ENCODE results near the gene RTL5.

RTL5 gene

DNA sequence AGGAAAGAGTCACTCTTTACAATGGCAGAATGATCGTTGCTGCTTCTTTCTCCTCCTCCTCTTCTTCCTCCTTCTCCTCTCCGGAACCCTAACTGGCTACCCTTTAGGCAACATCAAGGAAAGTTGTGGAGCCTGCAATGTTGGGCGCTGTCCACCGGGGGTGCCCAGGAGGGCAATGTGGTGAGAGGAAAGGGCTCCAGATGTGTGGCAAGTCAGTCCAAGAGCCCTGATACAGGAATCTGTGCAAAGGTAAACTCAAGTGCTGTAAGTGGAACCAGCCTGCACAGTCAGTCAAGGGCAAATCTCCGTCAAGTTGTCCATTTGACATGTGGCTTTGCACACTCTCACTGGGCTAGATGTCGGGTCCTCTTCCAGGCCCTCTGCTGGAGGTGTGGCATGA is 2.8 kb downstream of the RTL5 start:
- peak; percentile 26 for DNase-seq

DNA sequence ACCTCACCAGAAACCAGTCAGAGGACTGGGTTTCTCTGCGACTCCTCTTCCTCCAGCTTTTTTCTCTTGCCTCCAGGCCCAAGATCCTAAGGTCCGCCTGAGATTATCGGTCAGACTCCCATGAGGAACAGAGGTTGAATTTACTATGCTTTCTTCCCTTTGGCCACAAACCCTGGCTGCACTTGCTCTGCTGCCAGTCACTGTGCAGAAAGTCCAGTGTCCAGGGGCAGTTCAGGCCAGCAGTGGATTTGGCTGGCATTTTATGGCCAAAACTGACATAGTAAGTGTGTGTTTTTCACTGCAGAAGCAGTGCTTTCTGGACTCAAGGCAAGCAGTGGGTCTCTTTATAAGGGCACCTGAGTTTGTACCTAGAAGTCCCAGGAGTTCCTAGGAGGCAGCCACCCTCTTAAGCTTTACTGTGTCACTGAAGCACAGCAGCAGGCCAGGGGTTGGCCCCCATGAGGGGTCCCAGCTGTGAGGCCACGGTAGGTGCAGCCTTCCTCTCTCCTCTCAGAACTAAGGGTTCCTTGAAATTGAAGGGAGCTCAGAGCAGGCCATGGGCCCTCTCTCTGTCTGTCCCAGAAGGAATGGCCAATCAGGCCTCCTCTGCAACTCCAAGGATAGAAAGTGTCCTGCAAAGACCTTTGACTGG is 3.4 kb downstream of the RTL5 start:
- no peak for DNase-seq

DNA sequence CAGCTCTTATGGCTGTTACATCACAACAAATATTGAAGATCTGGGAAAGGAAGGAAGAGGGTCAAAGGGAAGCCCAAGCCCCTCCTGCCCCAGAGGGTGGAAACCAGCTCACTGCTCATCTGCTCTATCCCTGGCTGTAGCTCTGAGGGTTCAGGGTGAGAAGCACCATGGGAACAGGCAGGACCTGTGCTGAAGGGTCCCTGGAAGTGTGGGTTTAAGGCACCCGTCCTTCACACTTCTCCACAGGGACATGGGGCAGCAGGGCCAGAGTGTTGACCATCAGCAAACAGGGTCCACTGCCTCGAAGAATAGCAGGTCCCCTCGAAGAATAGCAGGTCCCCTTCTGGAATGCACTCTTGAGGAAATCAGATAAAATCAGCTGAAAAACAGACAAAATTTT is 4.4 kb downstream of the RTL5 start:
- no peak for DNase-seq

GRCh38 chrX:72126539-72127140 is 5.1 kb downstream of the RTL5 start:
- DNase-seq, result peak; percentile 70

DNA sequence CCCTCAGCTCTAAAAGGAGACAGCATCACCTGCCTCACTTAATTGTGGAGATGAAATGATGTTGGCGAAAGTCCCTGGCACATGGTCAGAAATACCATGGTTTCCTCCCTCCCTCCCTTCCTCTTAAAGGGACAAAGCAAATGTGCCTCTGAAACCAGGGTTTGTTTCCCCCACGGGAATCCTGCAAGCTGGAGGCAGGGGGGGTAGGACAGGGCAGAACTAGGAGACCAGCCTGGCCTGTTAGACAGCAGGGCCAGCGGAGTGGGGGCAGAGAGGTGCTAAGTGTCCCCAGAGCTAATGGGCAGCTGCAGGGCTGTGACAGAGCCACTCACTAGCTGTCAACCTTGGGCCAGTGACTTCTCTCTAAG is 5.7 kb downstream of the RTL5 start:
- DNase-seq, result peak; percentile 37

GRCh38 chrX:72125331-72126047 is 6.2 kb downstream of the RTL5 start:
- peak; percentile 37 for DNase-seq

- DNase-seq, result no peak
These were observed 7.0 kb downstream of the RTL5 start for GRCh38 chrX:72124540-72125201.

GRCh38 chrX:72123471-72124185 is 8.1 kb downstream of the RTL5 start:
- DNase-seq, result peak; percentile 34

DNA sequence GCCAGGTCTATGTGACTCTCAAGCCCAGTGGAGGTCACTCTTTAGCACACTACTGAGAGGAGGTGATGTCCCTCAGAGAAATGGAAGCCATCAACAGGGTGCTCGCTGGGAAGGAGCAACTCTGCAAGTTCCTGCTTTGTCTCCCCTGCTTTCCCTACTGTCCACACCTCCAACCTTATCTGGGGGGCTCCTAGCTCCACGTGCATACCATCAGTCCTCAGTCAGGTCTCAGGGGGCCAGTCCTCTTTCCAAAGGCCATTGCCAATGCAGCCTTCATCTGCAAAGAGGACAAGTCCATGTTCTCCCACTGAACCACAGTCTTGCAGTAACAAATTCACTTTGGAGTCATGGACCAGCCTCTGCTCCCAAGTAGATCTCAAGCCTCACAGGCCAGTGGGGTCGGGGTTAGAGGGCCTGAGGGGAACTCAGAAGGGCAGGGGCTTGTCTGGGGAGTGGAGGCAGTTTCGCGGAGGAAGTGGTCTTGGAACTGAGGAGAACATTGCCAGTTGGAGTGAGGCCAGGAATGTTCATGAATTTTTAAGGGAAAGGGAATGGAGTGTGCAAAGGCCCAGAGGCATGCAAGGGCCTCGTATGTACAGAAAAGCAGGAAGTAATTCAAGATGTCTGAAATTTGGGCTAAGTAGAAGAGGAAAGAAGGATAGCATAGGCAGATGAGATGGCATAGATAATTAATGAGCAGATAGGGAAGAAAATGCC is 8.9 kb downstream of the RTL5 start:
- no peak for DNase-seq

DNA sequence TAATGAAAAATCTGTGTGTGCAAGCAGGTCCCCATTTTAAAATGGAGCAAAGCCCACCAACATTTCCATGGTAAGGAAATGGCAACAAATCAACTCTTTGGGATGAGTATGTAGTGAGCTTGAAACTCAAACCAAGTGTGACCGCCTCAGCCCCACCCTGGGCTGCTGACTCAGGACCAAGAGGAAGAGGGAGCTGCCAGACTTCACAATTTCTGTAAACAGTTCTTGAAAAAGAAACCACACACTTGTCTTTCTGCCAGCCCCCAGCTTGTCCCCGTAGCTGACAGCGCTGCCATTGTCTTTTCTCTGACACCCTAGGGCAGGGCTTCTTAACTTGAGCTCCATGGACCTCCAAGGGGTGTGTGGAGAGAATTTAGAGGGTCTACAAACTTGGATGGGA is 10.3 kb downstream of the RTL5 start:
- no peak for DNase-seq

DNA sequence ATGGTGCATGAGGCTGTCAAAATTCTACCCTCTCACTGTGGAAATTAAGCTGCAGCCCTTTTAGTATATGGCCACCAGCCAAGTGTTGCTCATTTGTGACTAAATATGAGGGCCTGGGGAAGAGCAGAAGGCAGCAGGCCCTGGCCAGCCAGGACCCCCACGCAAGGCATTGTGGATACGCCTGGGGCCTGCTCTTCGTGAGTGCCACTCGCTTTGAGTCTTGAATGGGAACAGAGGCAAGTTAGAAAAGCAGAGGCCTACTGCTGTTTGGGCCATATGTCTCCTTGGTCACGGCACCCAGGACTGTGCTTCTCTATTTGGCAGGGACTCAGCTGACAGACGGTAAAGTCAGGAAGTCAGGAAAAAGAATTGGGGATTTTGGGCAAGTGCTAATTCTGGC is 10.9 kb downstream of the RTL5 start:
- peak; percentile 1 for DNase-seq

DNA sequence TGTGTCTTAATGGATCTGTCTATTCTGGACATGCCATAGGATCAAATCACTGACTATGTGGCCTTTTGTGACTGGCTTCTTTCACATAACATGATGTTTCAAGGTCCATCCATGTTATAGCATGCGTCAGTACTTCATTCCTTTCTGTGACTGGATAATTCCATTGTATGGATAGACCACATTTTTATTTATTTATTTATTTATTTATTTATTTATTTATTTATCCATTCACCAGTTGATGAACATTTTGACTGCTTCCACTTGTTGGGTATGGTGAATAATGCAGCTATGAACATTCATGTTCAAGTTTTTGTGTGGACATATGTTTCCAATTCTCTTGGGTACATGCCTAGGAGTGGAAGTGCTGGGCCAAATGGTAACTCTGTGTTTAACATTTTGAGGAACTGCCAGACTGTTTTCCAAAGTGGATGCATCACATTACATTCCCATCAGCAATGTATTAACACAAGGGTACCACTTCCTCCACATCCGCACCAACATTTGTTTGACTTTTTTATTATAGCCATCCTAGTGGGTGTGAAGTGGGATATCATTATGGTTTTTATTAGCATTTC is 14.0 kb downstream of the RTL5 start:
- no peak for DNase-seq

DNA sequence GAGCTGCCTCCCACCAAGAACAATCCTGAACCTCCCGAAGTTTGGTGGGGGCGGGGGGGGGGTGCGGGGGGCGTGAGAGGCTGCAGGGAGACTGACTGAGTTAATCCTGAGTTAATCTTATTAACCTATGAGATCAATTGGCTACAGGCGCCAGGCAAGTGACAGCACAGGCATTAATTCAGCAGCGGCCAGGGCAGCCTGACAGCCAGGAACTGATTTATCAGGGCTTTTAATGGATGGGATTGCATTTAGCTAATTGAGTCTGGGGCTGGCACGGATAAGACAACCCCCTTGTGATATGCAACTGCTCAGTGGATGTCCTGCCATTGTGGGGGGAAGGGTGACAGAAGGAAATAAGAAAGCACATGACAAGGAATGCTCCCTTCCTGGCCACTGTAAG is 16.3 kb downstream of the RTL5 start:
- DNase-seq, result no peak

- DNase-seq, result no peak
These were observed 16.9 kb downstream of the RTL5 start for GRCh38 chrX:72114807-72115206.

DNA sequence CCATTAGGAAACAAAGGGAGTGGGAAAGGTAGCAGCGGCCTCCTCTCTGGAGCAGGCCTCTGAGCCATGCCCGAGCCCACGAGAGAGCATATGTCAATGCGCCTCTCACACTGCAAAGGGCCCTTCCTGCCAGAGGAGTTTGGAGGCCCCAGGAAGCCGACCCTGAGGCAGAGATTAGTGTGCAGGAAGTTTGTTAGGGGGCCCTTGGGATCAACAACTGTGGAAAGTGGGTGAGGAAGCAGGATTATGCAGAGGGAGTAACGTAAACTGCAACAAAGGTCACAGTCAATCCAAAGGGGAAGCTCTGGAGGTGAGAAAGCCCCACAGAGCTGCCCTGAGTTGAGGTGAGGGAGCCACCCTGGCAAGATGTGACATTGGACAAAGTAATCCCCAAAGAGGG is 17.4 kb downstream of the RTL5 start:
- no peak for DNase-seq

DNA sequence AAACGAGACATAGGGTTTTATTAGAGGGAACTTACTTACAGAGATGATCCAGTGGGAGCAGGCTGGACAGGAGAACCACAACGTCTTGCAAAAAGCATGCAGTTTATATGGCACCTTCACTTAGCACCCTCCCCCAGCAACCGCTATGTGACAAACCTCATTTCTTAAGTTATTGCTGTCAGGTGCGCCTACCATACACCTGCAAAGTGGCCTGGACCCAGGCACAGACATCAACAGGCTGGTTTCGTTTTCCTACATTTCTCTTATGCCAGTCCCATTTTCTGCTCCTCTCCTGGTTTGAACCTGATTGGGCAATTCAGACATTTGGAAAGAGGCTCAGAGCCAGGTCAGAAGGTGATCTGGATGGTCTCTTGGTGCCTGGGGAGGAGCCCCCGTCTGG is 18.3 kb downstream of the RTL5 start:
- no peak for DNase-seq

GRCh38 chrX:72110876-72111708 is 20.6 kb downstream of the RTL5 start:
- DNase-seq, result no peak

DNA sequence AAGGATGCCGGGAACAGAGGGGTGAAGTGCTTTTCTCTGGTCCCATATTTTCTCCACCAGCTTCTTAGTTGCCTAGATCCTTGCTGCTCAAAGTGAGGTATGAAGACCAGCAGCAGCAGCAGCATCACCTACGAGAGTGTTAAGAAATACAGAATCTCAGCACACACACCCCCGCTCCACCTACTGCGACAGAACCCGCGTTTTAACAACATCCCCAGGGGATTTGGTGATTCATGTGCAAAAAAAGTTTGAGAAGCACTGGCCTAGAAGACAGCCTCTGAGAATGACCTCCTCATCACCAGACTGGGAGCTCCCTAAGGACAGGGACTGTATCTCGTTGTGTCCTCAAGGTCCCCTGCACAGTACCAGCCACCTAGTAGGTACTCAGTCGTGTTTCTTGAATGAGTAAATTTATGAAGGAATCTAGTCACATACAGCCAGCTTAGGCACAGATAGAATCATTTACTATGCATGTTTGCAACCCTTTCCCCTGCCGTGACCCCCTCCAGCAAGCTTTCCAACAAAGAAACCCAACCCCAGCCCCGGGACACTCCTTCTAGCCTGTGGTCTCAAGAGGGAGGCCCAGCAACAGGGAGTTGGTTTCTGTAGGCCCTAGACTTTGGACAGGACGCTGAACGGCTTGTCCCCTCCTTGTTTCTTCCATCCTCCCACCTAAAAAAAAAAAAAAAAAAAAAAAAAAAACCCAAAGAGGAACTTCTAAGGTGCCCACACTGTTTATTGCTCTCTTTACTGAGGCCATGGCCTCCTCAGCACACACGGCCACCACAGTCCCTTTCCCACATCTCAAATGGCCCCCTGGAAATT is 21.5 kb downstream of the RTL5 start:
- no peak for DNase-seq

DNA sequence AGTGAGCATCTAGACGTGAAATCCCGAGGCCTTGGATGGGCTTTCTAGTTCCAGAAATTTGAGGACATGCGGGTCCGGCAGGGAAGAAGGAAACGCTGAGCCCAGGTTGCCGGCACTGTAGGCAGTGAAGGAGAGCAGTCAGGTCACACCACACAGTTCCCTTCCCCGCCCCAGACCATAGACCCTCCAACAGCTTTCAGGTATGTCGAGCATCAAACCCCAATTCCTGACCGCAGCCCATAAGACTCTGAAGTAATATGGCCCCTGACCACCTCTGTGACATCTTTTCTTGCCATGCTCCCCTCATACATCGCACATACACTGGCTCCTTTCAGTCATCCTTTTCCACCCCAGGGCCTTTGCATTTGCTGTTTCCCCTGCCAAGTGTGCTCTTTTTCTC is 23.0 kb downstream of the RTL5 start:
- DNase-seq, result no peak

DNA sequence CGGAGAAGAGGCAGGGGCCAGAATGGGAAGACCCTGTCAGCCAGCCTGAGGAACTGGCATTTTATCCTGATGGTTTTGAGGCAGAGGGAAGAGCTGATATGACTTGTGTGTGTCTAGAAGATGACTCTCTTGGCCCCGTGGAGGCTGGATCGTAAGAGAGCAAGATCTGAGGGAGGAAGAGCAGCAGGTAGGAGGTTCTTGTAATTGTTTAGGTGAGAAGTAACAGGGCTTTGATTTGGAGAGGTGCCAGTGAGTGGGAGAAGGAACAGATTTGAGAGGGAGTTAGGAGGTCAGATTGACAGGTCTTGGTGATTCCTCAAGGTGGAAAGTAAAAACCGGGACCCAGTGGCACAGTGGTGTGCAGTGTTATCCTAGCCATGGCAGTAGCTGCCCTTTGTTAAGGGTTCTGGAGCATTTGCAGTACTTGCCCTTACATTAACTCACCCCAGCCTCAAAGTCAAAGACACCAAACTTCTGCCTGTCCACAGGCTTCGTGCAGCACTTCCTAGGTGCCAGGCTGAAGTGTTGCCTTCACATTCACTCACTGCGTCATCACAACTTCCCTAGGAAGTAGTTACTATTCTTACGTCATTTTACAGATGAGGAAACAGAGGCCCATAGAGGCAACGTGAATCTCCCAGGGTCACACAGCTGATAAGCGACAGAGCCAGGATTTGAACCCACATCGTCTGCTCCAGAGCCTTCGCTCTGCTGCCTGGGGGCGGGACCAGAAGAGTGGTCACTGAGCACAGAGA is 23.7 kb downstream of the RTL5 start:
- DNase-seq, result no peak
